Subcutaneous abdominal adipose tissue (tissue), 5 donors: ENCODE results near the gene GLRA1.
"Not testable (repeated sequence)": the region's sequence is repeated elsewhere in the genome, so short reads cannot be mapped to it uniquely, and the experiment has no call there.

Experiments
- H3K27ac ChIP-seq: one replicate; pipeline ENCODE4 v1.7.0; 2013; ENCODE audit warnings: low read depth, mild to moderate bottlenecking, inconsistent platforms, low read length, moderate library complexity
- H3K27me3 ChIP-seq, 5 donors: one replicate each; pipeline ENCODE4 v1.7.0; 2013; ENCODE audit warnings: low read length in 5 of 5, inconsistent platforms in 1 of 5; ENCODE audit not compliant: control insufficient read depth in 5 of 5, insufficient read depth in 4 of 5
- H3K36me3 ChIP-seq, 5 donors: one replicate each; pipeline ENCODE4 v1.7.0; 2013; ENCODE audit warnings: low read length in 5 of 5; ENCODE audit not compliant: control insufficient read depth in 5 of 5, insufficient read depth in 5 of 5
- H3K4me1 ChIP-seq, 5 donors: one replicate each; pipeline ENCODE4 v1.7.0; 2013; ENCODE audit warnings: low read length in 5 of 5, mild to moderate bottlenecking in 3 of 5, moderate library complexity in 1 of 5; ENCODE audit not compliant: control insufficient read depth in 5 of 5, insufficient read depth in 5 of 5
- H3K4me3 ChIP-seq, 5 donors: one replicate each; pipeline ENCODE4 v1.7.0; 2013; ENCODE audit warnings: low read length in 5 of 5, low read depth in 1 of 5
- H3K9ac ChIP-seq, 5 donors: one replicate each; pipeline ENCODE4 v1.7.0; 2013; ENCODE audit warnings: low read length in 5 of 5, mild to moderate bottlenecking in 4 of 5, moderate library complexity in 3 of 5
- H3K9me3 ChIP-seq, 5 donors: one replicate each; pipeline ENCODE4 v1.7.0; 2013; ENCODE audit warnings: low read length in 5 of 5; ENCODE audit not compliant: control insufficient read depth in 5 of 5
- donor health status: healthy.
- donor health status: healthy.
- donor health status: healthy.
- donor health status: healthy.
- donor health status: healthy.

Gene GLRA1

DNA sequence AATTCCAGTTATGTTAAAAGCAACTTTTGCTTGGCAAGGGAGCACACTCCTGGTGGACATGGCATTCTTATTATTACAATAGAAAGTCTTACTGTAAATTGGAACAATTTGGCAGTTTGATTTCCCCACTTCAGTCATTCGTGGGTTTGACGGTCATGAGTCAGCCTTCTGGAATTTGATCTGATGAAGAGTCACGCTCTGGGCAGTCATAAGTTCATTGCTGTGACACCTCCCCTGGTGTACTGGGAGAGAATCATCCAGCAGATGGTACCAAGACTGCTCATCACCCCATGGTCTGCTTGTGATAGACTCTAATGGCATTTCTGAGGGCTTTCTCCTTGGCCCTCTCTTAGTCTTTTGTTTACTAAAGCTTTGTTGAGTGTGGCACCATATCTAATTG is 53.8 kb downstream of the GLRA1 start:
- Histone ChIP-seq H3K9me3 (peaks cover 0 to 2% (median 0%) of the 10 kb centered on the region in 5 donors), H3K9ac (no peak overlapping the region), H3K27ac (no peak overlapping the region), H3K4me3 (no peak overlapping the region), H3K4me1 (no peaks in the 10 kb centered on the region), H3K36me3 (no peaks in the 10 kb centered on the region), H3K27me3 (no peaks in the 10 kb centered on the region)

- Histone ChIP-seq H3K9me3 (no peaks in the 10 kb centered on the region), H3K27me3 (no peaks in the 10 kb centered on the region), H3K4me1 (no peaks in the 10 kb centered on the region), H3K27ac (no peak overlapping the region), H3K4me3 (no peak overlapping the region), H3K36me3 (no peaks in the 10 kb centered on the region), H3K9ac (no peak overlapping the region)
These were observed 54.4 kb downstream of the GLRA1 start for GRCh38 chr5:151870271-151870670.

DNA sequence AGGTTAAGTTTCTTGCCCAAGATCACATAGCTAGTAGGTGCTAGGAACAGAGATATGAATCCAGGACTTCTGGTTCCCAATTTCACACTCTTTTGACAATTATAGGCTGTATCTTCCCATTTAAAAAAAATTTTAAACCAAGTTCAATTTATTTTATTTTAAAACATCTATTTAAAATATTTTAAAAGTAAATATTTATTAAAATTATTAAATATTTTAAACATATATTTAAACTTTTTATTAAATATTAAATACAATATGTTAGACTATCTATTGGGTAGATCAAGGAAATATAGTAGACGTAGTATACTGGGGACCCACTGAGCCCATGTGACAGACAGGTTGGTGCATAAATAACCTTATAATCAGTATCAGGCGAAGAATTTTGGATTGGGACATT is 54.8 kb downstream of the GLRA1 start:
- H3K9ac ChIP-seq: no peak overlapping the region
- H3K9me3 ChIP-seq: no peaks in the 10 kb centered on the region
- no peaks in the 10 kb centered on the region for H3K36me3 ChIP-seq
- no peak overlapping the region for H3K4me3 ChIP-seq
- H3K27me3 ChIP-seq: no peaks in the 10 kb centered on the region
- H3K4me1 ChIP-seq: no peaks in the 10 kb centered on the region
- H3K27ac ChIP-seq: no peak overlapping the region

DNA sequence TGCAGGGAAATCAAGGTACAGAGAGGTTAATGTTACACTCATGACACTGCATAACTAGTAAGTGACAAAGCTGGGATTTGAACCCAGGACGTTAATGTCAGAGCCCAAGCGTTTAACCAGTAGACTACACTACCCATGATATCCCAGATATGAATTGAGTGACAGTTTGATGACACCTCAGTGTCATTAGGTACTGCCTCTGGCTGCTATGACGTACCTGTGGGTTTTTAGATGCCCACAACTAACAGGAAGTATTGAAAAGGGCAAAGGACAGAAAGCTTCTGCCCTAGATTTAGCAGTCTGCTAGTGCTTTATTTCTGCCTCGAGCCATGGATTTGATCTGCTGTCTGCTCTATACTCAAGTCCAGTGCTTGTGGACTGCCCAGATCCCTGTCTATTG is 56.2 kb downstream of the GLRA1 start:
- H3K27ac ChIP-seq: no peak overlapping the region
- no peaks in the 10 kb centered on the region for H3K4me1 ChIP-seq
- H3K36me3 ChIP-seq: no peaks in the 10 kb centered on the region
- H3K27me3 ChIP-seq: no peaks in the 10 kb centered on the region
- H3K9me3 ChIP-seq: no peaks in the 10 kb centered on the region
- H3K9ac ChIP-seq: no peak overlapping the region
- no peak overlapping the region for H3K4me3 ChIP-seq

DNA sequence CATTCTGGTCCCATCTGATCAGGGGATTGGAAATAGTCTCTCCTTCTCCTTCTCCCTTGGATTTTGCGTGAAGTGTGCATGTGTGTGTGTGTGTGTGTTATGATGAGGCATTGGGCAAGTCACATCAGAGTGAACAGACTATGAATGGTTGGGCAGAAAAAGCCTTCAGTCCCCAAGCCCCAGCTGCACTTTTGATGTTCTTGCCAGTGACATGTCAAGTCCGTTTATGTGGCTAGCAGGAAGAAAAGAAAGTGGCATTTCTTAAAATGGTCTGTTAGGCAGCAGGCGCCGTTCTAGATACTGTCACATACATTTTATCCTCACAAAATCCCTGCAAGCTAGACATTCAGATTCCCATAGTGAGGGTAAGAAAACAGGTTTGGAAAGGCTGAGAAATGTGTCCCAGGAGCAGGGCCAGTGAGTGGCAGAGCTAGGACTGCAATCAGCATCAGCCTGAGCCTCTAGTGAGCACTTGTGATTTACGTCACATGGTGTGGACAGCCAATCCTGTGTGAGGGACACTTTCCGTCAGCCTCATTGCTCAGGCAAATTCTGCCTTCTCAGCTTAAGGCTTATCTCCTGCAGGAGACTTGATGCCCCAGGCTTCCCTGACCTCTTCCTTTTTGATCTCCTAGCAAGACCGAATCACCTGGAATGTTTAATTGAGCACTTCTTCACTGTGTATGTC is 60.4 kb downstream of the GLRA1 start:
- H3K27ac ChIP-seq: no peak overlapping the region
- H3K27me3 ChIP-seq: no peaks in the 10 kb centered on the region
- H3K4me3 ChIP-seq: no peak overlapping the region
- H3K9ac ChIP-seq: no peak overlapping the region
- no peaks in the 10 kb centered on the region for H3K9me3 ChIP-seq
- H3K36me3 ChIP-seq: no peaks in the 10 kb centered on the region
- no peaks in the 10 kb centered on the region for H3K4me1 ChIP-seq

DNA sequence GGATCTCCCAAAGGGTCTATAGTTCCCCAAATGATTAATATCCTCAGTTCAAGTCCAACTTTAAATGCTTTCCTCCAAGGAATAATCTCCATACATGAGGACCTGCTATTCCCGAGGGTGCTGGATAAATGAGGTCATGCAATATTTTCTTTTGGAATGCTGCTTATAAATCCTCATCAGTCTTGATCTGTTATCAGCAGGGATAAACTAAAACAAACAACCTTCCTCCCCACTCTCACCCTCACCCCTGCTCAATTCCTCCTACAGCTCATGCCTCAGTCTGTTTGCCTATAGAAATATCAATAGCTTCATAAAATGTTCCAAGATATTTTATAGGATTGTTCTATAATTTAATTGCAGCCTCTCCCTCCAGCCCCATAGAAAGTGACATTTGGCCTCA is 61.1 kb downstream of the GLRA1 start:
- Histone ChIP-seq H3K27me3 (no peaks in the 10 kb centered on the region), H3K9me3 (no peaks in the 10 kb centered on the region), H3K36me3 (no peaks in the 10 kb centered on the region), H3K4me3 (no peak overlapping the region), H3K4me1 (no peaks in the 10 kb centered on the region), H3K9ac (no peak overlapping the region), H3K27ac (no peak overlapping the region)

GRCh38 chr5:151862811-151863472 is 61.7 kb downstream of the GLRA1 start:
- Histone ChIP-seq H3K27ac (no peak overlapping the region), H3K9ac (no peak overlapping the region), H3K4me1 (no peaks in the 10 kb centered on the region), H3K27me3 (no peaks in the 10 kb centered on the region), H3K4me3 (no peak overlapping the region), H3K9me3 (no peaks in the 10 kb centered on the region), H3K36me3 (no peaks in the 10 kb centered on the region)

GRCh38 chr5:151860867-151861266 is 63.8 kb downstream of the GLRA1 start:
- H3K9ac ChIP-seq, H3K4me1 ChIP-seq, H3K9me3 ChIP-seq, H3K27ac ChIP-seq, H3K27me3 ChIP-seq, H3K36me3 ChIP-seq, H3K4me3 ChIP-seq: not testable (repeated sequence)

DNA sequence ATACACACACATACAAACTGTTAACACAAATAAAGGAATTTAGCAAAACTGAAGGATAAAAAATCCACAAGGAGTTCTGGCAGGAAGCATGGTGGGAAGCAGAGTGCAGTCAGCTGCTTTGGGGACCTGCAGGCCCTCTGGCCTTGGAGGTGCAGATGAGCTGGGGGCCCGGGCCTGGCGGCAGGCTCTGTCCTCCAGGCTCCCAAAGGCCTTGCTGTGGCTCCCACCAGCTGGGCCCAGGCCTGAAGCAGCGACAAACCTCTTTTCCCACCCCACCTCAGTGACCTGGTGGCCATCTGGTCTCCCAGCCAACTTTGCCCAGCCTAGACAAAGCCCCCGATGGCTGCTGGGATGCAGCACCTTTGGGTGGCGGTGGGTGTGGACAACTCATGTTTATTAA is 67.8 kb downstream of the GLRA1 start:
- Histone ChIP-seq H3K27me3 (no peaks in the 10 kb centered on the region), H3K4me3 (no peak overlapping the region), H3K9ac (no peak overlapping the region), H3K36me3 (no peaks in the 10 kb centered on the region), H3K4me1 (no peaks in the 10 kb centered on the region), H3K9me3 (no peaks in the 10 kb centered on the region), H3K27ac (no peak overlapping the region)

- H3K27ac ChIP-seq: no peak overlapping the region
- H3K4me1 ChIP-seq: no peaks in the 10 kb centered on the region
- H3K9ac ChIP-seq: no peak overlapping the region
- H3K4me3 ChIP-seq: no peak overlapping the region
- no peaks in the 10 kb centered on the region for H3K36me3 ChIP-seq
- H3K9me3 ChIP-seq: no peaks in the 10 kb centered on the region
- H3K27me3 ChIP-seq: no peaks in the 10 kb centered on the region
These were observed 69.0 kb downstream of the GLRA1 start for GRCh38 chr5:151855701-151856100.
